ENCODE data around the gene SORT1.

DNA sequence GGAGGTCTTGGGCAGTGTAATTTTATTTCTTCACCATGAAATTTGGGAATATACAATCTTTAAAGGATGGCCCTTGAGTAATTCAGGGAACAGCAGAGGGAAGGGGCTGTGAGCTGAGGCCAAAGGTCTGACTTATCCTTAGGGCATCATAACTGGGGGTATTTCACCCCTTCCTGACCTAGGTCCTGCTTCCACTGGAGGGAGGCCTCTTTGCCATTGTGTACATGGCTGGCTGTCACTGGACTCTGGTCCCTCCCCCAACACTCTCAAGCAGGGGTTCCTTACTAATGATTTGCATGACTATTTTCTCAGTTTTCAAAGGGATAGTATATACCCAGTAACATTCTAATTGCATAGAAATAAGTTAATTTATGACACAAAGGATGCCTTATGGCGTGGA lies 107.6 kb downstream of the SORT1 start:
- TF ChIP-seq, protein P1, sequence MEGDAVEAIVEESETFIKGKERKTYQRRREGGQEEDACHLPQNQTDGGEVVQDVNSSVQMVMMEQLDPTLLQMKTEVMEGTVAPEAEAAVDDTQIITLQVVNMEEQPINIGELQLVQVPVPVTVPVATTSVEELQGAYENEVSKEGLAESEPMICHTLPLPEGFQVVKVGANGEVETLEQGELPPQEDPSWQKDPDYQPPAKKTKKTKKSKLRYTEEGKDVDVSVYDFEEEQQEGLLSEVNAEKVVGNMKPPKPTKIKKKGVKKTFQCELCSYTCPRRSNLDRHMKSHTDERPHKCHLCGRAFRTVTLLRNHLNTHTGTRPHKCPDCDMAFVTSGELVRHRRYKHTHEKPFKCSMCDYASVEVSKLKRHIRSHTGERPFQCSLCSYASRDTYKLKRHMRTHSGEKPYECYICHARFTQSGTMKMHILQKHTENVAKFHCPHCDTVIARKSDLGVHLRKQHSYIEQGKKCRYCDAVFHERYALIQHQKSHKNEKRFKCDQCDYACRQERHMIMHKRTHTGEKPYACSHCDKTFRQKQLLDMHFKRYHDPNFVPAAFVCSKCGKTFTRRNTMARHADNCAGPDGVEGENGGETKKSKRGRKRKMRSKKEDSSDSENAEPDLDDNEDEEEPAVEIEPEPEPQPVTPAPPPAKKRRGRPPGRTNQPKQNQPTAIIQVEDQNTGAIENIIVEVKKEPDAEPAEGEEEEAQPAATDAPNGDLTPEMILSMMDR (IDR thresholded peaks at IDR 0.05; ENCODE audit: insufficient read depth, low read length, poor library complexity, severe bottlenecking): no peak
- no peak for TF ChIP-seq EZH2phosphoT487 (conservative IDR thresholded peaks at IDR 0.05; ENCODE audit: low read length)

All from SU-DHL-6 (cell line).